ENCODE measurements around the gene TMEM151B. TPM values are rescaled to one million over a fixed set of nuclear protein-coding genes. Genes with fewer than 3 reads are reported as not detected.
A peak's percentile ranks its signal among the peaks of the same experiment; 100 is the strongest.

The TMEM151B gene
- total RNA-seq, 6 donors from 2014 or later, result not detected

DNA sequence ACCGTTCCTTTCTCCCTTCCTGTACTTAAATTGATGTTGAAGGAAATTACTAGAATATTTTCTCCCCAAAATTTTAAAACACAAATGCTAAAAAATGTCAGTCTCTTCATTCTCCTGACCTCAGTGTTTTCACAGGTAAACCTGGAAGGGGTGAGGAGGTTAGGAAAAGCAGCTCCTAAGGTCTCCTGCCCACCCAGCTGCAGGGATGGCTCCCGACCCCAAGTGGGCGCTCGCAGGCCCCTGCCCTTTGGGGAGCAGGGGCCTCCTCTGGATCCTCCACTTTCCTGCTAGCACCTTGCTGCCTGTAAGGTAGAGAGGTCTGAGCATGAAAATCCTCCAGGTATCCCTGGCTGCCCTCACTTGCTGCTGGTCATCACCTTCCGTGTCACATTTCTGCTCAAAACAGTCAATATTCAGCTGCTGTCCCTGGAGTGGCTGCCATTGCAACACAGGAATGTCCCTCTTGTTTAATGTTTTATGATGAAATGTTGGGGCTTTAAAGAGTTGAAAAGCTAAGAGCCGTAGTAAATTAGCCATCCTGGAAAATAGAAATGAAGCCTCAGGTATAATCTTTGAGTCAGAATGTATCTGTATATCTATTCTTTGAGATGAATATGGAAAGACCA lies 34.2 kb upstream of the TMEM151B start:
- DNase-seq, result peak; percentile 29 to 60
- no peak for ATAC-seq (ENCODE audit: low FRiP score in 2 of 2)
- Histone ChIP-seq H3K9me3 (no peaks in the 10 kb centered on the region), H3K27me3 (no peaks in the 10 kb centered on the region), H3K36me3 (peaks cover 0 to 22% (median 9%) of the 10 kb centered on the region in 4 donors), H3K4me3 (no peak overlapping the region), H3K27ac (peak overlapping the region in 2 of 4 donors; percentile 17 to 91), H3K4me1 (peaks cover 25 to 33% (median 31%) of the 10 kb centered on the region in 4 donors)
- WGBS, 2 donors, result 65 to 83% methylated on average over 6 of the region's 6 CpGs
- TF ChIP-seq EP300 (IDR thresholded peaks at IDR 0.05) (no peak), POLR2A (IDR thresholded peaks at IDR 0.05) (no peak), POLR2AphosphoS5 (IDR thresholded peaks at IDR 0.05) (no peak)
- TF ChIP-seq, protein P1, sequence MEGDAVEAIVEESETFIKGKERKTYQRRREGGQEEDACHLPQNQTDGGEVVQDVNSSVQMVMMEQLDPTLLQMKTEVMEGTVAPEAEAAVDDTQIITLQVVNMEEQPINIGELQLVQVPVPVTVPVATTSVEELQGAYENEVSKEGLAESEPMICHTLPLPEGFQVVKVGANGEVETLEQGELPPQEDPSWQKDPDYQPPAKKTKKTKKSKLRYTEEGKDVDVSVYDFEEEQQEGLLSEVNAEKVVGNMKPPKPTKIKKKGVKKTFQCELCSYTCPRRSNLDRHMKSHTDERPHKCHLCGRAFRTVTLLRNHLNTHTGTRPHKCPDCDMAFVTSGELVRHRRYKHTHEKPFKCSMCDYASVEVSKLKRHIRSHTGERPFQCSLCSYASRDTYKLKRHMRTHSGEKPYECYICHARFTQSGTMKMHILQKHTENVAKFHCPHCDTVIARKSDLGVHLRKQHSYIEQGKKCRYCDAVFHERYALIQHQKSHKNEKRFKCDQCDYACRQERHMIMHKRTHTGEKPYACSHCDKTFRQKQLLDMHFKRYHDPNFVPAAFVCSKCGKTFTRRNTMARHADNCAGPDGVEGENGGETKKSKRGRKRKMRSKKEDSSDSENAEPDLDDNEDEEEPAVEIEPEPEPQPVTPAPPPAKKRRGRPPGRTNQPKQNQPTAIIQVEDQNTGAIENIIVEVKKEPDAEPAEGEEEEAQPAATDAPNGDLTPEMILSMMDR (IDR thresholded peaks at IDR 0.05), result no peak

DNA sequence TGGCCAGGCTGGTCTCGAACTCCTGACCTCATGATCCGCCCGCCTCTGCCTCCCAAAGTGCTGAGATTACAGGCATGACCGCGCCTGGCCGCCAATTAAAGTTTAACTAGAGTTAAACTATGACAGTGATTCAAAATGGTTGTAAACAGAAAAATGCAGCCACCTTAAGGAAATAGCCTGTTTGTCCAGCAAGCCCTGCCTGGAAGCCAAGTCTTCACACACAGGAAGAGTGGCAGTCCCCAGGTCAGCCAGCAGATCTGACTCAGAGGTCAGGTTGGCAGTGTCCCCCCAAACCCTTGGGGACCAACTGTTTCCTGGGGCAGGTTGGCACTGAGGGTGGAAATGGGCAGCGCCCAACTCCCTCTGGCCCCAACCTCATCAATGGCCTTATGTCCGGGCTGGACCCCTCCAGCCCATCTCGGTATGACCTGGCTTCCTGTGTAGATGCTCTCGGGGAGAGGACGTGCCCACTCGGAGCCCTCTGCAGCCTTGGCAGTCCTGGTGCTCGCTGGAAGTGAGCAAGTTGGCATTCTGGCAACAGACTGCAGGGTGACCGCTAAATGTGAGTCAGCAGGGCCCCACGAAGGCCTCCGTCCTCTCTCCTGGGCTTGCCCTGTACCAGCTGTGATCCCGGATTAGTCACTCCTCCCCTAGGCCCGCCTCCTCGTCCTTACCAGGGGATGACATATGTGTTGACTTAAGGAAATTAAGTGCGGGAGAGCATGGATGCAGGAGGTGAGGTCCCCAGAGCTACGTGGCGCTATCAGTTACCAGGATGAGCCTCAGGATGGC lies 33.0 kb upstream of the TMEM151B start:
- TF ChIP-seq, protein P1 (IDR thresholded peaks at IDR 0.05), result no peak
- no peak for TF ChIP-seq EP300 (IDR thresholded peaks at IDR 0.05)
- peak in 2 of 4 donors; percentile 38 to 57 for TF ChIP-seq POLR2A (IDR thresholded peaks at IDR 0.05)
- peak; percentile 52 to 55 for TF ChIP-seq POLR2AphosphoS5 (IDR thresholded peaks at IDR 0.05)
- ATAC-seq (ENCODE audit: low FRiP score in 2 of 2), result peak; percentile 94
- H3K36me3 ChIP-seq, result peaks cover 0 to 10% (median 3%) of the 10 kb centered on the region in 4 donors
- peaks cover 25 to 33% (median 31%) of the 10 kb centered on the region in 4 donors for H3K4me1 ChIP-seq
- peak overlapping the region; percentile 39 to 70 (median 60) for H3K4me3 ChIP-seq
- H3K27me3 ChIP-seq, result no peaks in the 10 kb centered on the region
- peak overlapping the region; percentile 88 to 97 (median 90) for H3K27ac ChIP-seq
- H3K9me3 ChIP-seq, result no peaks in the 10 kb centered on the region
- 37 to 40% methylated on average over 16 to 19 of the region's 22 CpGs for WGBS, 2 donors
- DNase-seq, result peak; percentile 53 to 97

DNA sequence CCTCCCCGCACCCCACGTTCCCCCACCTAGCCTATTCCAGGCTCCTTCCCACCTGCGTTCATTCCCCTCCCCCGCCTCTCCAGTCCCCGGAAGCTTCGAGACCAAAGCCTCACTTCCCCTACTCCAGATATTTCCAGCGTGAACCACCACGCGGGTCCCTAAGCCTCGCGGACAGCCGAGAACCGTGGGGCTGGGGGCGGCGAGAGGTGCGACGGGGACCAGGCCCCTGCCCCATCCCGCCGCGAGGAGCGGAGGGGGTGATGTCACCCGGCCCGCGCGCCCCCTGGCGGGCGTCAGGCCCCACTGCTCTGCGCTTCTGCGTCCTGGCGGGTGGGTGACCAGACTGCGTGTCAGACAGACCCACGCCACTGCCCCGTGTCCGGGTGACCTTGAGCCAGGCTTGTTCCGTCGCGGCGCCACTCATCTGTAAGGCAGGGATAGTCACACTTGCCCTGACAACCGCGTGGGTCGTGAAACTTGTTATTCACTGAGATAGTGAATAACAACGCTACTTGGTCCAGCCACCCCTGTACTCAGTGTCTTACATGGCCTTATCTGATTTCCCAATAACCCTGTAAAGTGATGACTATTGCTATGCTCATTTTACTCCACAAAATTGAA lies 32.3 kb upstream of the TMEM151B start:
- peak overlapping the region; percentile 39 to 70 (median 60) for H3K4me3 ChIP-seq
- ATAC-seq (ENCODE audit: low FRiP score in 2 of 2) (peak; percentile 92 to 96), DNase-seq (peak; percentile 80 to 98)
- H3K27me3 ChIP-seq, result no peaks in the 10 kb centered on the region
- H3K27ac ChIP-seq, result peak overlapping the region; percentile 88 to 97 (median 90)
- no peaks in the 10 kb centered on the region for H3K9me3 ChIP-seq
- H3K4me1 ChIP-seq, result peaks cover 25 to 33% (median 31%) of the 10 kb centered on the region in 4 donors
- 2 to 6% methylated on average over 12 to 30 of the region's 42 CpGs for WGBS, 2 donors
- TF ChIP-seq POLR2A (IDR thresholded peaks at IDR 0.05) (peak in 2 of 4 donors; percentile 55 to 67), POLR2AphosphoS5 (IDR thresholded peaks at IDR 0.05) (peak; percentile 15 to 49), EP300 (IDR thresholded peaks at IDR 0.05) (peak in 1 of 4 donors; percentile 1)
- TF ChIP-seq, protein P1 (IDR thresholded peaks at IDR 0.05), result peak; percentile 96 to 99 (median 99)
- peaks cover 0 to 3% (median under 1%) of the 10 kb centered on the region in 4 donors for H3K36me3 ChIP-seq

DNA sequence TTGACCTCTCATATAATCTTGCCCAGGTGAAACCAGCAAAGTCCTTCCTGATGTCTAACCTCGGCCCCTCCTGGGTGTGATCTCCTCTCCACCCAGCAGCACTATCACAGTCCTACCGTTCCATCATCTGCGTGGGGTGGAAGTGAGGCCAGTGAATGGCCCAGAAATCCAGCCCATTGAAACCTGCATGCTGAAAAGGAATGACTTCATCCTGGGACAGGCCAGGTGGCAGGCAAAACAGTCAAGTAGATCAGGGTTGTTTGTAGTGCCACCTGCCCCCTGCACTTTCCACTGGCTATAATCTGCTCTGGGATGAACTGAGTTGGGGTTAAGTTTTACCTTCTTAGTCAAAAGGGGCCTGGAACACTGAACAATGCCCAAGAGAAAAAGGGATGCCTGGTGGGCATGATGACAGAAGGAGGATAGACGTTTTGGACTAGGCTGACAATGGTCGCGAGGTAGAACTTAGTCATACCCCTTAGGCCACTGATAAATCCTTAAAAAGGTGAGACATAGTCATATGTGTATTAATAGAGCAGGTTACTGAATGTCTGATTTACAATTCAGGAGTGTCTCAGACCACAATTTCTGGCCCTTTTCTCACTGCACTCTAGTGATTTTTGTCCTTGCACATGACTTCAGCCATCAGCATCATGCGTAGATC lies 31.4 kb upstream of the TMEM151B start:
- no peaks in the 10 kb centered on the region for H3K9me3 ChIP-seq
- TF ChIP-seq POLR2AphosphoS5 (IDR thresholded peaks at IDR 0.05) (no peak), POLR2A (IDR thresholded peaks at IDR 0.05) (no peak), EP300 (IDR thresholded peaks at IDR 0.05) (no peak)
- TF ChIP-seq, protein P1 (IDR thresholded peaks at IDR 0.05), result no peak
- no peaks in the 10 kb centered on the region for H3K27me3 ChIP-seq
- no peak for DNase-seq
- no peak overlapping the region for H3K4me3 ChIP-seq
- ATAC-seq (ENCODE audit: low FRiP score in 2 of 2), result no peak
- WGBS, 2 donors, result 82 to 86% methylated on average over 7 of the region's 7 CpGs
- H3K4me1 ChIP-seq, result peaks cover 19 to 31% (median 26%) of the 10 kb centered on the region in 4 donors
- no peaks in the 10 kb centered on the region for H3K36me3 ChIP-seq
- peak overlapping the region in 2 of 4 donors; percentile 90 to 97 for H3K27ac ChIP-seq

Data from upper lobe of left lung (tissue), 6 donors.